Transverse colon (tissue), 4 donors: ENCODE measurements around the gene NCKAP5.

Experiments used
- POLR2AphosphoS5 ChIP-seq, 3 donors: sonication (generic); formaldehyde crosslinking; IDR thresholded peaks; one replicate each; pipeline ENCODE4 v1.6.1; 2016; ENCODE audit warnings: antibody characterized with exemption in 3 of 3
- TF ChIP-seq, protein P1 (sequence below), 5 experiments: fragments of 200-600 bp in 3 of 5; fragments of 450-650 bp in 2 of 5; sonication (generic) in 3 of 5; IDR thresholded peaks; 1 replicate in 2 of 5; 2 replicates in 3 of 5; pipeline ENCODE4 v1.5.1; 2016 to 2017; ENCODE audit warnings: antibody characterized with exemption in 5 of 5, inconsistent platforms in 3 of 5, mild to moderate bottlenecking in 2 of 5, moderate library complexity in 1 of 5

DNA sequence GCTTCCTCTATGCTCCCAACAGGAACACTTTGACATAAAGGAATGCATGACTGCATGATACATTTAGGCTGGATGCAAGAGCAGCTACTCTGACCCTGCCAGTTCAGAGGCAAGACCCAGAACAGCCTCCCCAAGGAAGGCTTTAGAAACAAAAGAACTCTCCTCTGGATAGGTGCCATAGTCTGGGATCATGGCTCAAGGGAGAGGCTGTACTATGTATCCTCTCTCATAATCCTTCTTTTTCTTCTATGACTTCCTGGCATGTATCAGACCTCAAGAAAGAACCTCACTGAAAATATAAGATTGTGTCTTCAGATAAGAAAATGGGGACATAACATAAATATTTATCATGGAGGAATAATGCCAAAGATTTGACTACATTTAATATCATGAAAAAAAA is 704.3 kb downstream of the NCKAP5 start:
- no peak for TF ChIP-seq POLR2AphosphoS5 (IDR thresholded peaks at IDR 0.05)
- TF ChIP-seq, protein P1, sequence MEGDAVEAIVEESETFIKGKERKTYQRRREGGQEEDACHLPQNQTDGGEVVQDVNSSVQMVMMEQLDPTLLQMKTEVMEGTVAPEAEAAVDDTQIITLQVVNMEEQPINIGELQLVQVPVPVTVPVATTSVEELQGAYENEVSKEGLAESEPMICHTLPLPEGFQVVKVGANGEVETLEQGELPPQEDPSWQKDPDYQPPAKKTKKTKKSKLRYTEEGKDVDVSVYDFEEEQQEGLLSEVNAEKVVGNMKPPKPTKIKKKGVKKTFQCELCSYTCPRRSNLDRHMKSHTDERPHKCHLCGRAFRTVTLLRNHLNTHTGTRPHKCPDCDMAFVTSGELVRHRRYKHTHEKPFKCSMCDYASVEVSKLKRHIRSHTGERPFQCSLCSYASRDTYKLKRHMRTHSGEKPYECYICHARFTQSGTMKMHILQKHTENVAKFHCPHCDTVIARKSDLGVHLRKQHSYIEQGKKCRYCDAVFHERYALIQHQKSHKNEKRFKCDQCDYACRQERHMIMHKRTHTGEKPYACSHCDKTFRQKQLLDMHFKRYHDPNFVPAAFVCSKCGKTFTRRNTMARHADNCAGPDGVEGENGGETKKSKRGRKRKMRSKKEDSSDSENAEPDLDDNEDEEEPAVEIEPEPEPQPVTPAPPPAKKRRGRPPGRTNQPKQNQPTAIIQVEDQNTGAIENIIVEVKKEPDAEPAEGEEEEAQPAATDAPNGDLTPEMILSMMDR (IDR thresholded peaks at IDR 0.05) = no peak
